ENCODE results near the gene PMS2.
"Not testable (repeated sequence)": the region's sequence is repeated elsewhere in the genome, so short reads cannot be mapped to it uniquely, and the experiment has no call there.

DNA sequence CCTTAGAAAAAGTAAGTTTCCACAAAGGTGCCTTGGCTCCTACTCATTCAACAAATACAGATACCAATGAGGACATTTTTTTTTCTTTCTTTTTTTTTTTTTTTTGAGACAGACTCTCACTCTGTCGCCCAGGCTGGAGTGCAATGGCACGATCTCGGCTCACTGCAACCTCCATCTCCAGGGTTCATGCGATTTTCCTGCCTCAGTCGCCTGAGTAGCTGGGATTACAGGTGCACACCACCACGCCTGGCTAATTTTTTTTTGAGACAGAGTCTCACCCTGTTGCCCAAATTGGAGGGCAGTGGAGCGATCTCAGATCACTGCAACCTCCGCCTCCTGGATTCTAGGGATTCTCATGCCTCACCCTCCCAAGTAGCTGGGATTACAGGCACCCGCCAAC lies 42.3 kb upstream of the PMS2 start:
- TF ChIP-seq, protein P1, sequence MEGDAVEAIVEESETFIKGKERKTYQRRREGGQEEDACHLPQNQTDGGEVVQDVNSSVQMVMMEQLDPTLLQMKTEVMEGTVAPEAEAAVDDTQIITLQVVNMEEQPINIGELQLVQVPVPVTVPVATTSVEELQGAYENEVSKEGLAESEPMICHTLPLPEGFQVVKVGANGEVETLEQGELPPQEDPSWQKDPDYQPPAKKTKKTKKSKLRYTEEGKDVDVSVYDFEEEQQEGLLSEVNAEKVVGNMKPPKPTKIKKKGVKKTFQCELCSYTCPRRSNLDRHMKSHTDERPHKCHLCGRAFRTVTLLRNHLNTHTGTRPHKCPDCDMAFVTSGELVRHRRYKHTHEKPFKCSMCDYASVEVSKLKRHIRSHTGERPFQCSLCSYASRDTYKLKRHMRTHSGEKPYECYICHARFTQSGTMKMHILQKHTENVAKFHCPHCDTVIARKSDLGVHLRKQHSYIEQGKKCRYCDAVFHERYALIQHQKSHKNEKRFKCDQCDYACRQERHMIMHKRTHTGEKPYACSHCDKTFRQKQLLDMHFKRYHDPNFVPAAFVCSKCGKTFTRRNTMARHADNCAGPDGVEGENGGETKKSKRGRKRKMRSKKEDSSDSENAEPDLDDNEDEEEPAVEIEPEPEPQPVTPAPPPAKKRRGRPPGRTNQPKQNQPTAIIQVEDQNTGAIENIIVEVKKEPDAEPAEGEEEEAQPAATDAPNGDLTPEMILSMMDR (IDR thresholded peaks at IDR 0.05) = not testable (repeated sequence)
- not testable (repeated sequence) for TF ChIP-seq POLR2A (IDR thresholded peaks at IDR 0.05)

Data from breast epithelium (tissue), 3 donors.